Caco-2 (cell line): ENCODE measurements around the gene CTCFL. TPM values are rescaled to one million over a fixed set of nuclear protein-coding genes. Genes with fewer than 3 reads are reported as not detected.

Experiments used
- BruUV-seq: library from RNA; stranded (reverse); fragments of 400-500 nt; replicated peaks from 2 replicates; lab custom pipeline; 2021; lab: Mats Ljungman, UMichigan
- CTCF ChIA-PET: fragments of 300-600 bp; sonication (Branson Sonifier 250); formaldehyde crosslinking; loops from one replicate; lab custom pipeline; 2022; ENCODE audit warnings: antibody characterized with exemption; lab: Charles Lee
- POLR2A ChIA-PET: fragments of 300-600 bp; sonication (Branson Sonifier 250); formaldehyde crosslinking; loops from one replicate; lab custom pipeline; 2022; ENCODE audit warnings: antibody characterized with exemption; lab: Charles Lee
- DNase-seq, 2 experiments: peaks; one replicate each; pipeline versions ENCODE4 v3.0.0 to v3.0.0-alpha.2; 2020 to 2022
- H3K27me3 ChIP-seq: replicated peaks from 2 replicates; pipeline ENCODE4 v1.6.0; 2011; ENCODE audit warnings: low read length; ENCODE audit not compliant: control insufficient read depth, insufficient read depth
- H3K36me3 ChIP-seq: 2 replicates; pipeline ENCODE4 v1.5.1; 2011; ENCODE audit warnings: low read length; ENCODE audit not compliant: control insufficient read depth, insufficient read depth
- H3K4me1 ChIP-seq: fragments of 250-450 bp; sonication (Bioruptor Pico); 2 replicates; pipeline ENCODE4 v1.5.1; 2020; ENCODE audit warnings: mild to moderate bottlenecking
- H3K4me3 ChIP-seq: 2 replicates; pipeline ENCODE4 v1.5.1; 2011; ENCODE audit warnings: low read depth, mild to moderate bottlenecking, control low read depth, low read length
- H3K9me3 ChIP-seq: fragments of 250-450 bp; sonication (Bioruptor Pico); 2 replicates; pipeline ENCODE4 v1.5.1; 2020; ENCODE audit warnings: mild to moderate bottlenecking, moderate library complexity
- H3K27ac Mint-ChIP-seq: one replicate; pipeline ENCODE4 v1.8.0; 2022; ENCODE audit warnings: mixed read lengths; ENCODE audit not compliant: unreplicated experiment
- H3K27me3 Mint-ChIP-seq: one replicate; pipeline ENCODE4 v1.8.0; 2022; ENCODE audit warnings: mixed read lengths; ENCODE audit not compliant: insufficient read depth, unreplicated experiment
- H3K36me3 Mint-ChIP-seq: one replicate; pipeline ENCODE4 v1.8.0; 2022; ENCODE audit warnings: mild to moderate bottlenecking, mixed read lengths; ENCODE audit not compliant: insufficient read depth, unreplicated experiment
- H3K4me1 Mint-ChIP-seq: one replicate; pipeline ENCODE4 v1.8.0; 2022; ENCODE audit warnings: low read depth, mixed read lengths; ENCODE audit not compliant: unreplicated experiment
- H3K4me3 Mint-ChIP-seq: one replicate; pipeline ENCODE4 v1.8.0; 2022; ENCODE audit warnings: mild to moderate bottlenecking, moderate library complexity, mixed read lengths; ENCODE audit not compliant: unreplicated experiment
- H3K9me3 Mint-ChIP-seq: one replicate; pipeline ENCODE4 v1.8.0; 2022; ENCODE audit warnings: mixed read lengths; ENCODE audit not compliant: unreplicated experiment
- CTCF ChIP-seq, 2 experiments: fragments of 200-600 bp in 1 of 2; IDR thresholded peaks; 1 replicate in 1 of 2; 2 replicates in 1 of 2; pipeline versions ENCODE4 v1.5.1 to v1.8.0; 2011 to 2022; ENCODE audit warnings: antibody characterized with exemption in 1 of 2, control low read depth in 1 of 2, inconsistent platforms in 1 of 2, low read depth in 1 of 2, low read length in 1 of 2, mild to moderate bottlenecking in 1 of 2, moderate library complexity in 1 of 2; ENCODE audit not compliant: insufficient read depth in 1 of 2, severe bottlenecking in 1 of 2, unreplicated experiment in 1 of 2
- intact Hi-C: fragments of 100-400 bp; cut with micrococcal nuclease; formaldehyde crosslinking; loops from one replicate; pipeline ENCODE4 v1.10.0; 2022; ENCODE audit not compliant: unreplicated experiment
- total RNA-seq: library from RNA; stranded (reverse); gene quantifications from 2 replicates; pipeline ENCODE4 v1.2.3, GENCODE V29; 2022

Gene CTCFL
- total RNA-seq, 1 experiment from 2014 or later: not detected

DNA sequence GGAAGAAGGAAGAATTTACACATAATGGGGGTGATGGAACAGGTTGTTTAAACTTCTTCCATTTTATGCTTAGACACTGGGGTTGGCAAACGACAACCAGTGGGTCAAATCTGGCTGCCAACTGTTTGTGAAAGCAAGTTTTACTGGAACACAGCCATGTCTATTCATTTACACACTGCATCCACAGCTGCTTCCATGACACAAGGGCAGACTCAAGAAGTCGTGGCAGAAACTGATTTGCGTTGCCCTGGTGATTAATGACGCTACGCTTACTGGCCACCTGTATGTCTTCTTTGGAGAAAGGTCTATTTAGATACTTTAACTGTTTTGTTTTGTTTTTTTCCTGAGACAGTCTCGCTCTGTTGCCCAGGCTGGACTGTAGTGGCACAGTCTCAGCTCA, 19.0 kb downstream of the CTCFL start:
- peaks cover 8% of the 10 kb centered on the region for H3K4me1 Mint-ChIP-seq
- H3K27me3 Mint-ChIP-seq: peaks cover 13% of the 10 kb centered on the region
- CTCF ChIA-PET: interaction anchor here (0.6 to 1.5 kb wide), 2 partner anchors 7 to 117 kb away, joined by 3 to 4 read pairs; no protein-coding TSS in a partner anchor
- no peaks in the 10 kb centered on the region for H3K9me3 Mint-ChIP-seq
- Histone ChIP-seq H3K9me3 (no peaks in the 10 kb centered on the region), H3K27me3 (no peaks in the 10 kb centered on the region; the same call in none of the 2 replicates), H3K36me3 (no peaks in the 10 kb centered on the region), H3K4me1 (no peaks in the 10 kb centered on the region), H3K4me3 (no peak overlapping the region)
- no TSS peak for BruUV-seq
- no peak overlapping the region for H3K4me3 Mint-ChIP-seq
- no peak overlapping the region for H3K27ac Mint-ChIP-seq
- intact Hi-C loops: no loop called here
- POLR2A ChIA-PET: no interaction called here
- TF ChIP-seq CTCF (IDR thresholded peaks at IDR 0.05; ENCODE audit: insufficient read depth in 1 of 2, low read depth in 1 of 2, low read length in 1 of 2, severe bottlenecking in 1 of 2, unreplicated experiment in 1 of 2): no peak
- no peak for DNase-seq
- no peaks in the 10 kb centered on the region for H3K36me3 Mint-ChIP-seq

GRCh38 chr20:57504411-57504810, 20.5 kb downstream of the CTCFL start:
- ChIA-PET CTCF (no interaction called here), POLR2A (interaction anchor here (0.7 kb wide), 1 partner anchor 214 kb away, joined by 6 read pairs; no protein-coding TSS in a partner anchor)
- no peak for DNase-seq
- Histone ChIP-seq H3K36me3 (no peaks in the 10 kb centered on the region), H3K4me3 (no peak overlapping the region), H3K9me3 (no peaks in the 10 kb centered on the region), H3K27me3 (no peaks in the 10 kb centered on the region; the same call in none of the 2 replicates), H3K4me1 (no peaks in the 10 kb centered on the region)
- Mint-ChIP-seq H3K36me3 (no peaks in the 10 kb centered on the region), H3K4me1 (peaks cover 8% of the 10 kb centered on the region), H3K27me3 (peaks cover 7% of the 10 kb centered on the region), H3K4me3 (no peak overlapping the region), H3K9me3 (no peaks in the 10 kb centered on the region), H3K27ac (no peak overlapping the region)
- TF ChIP-seq CTCF (IDR thresholded peaks at IDR 0.05; ENCODE audit: insufficient read depth in 1 of 2, low read depth in 1 of 2, low read length in 1 of 2, severe bottlenecking in 1 of 2, unreplicated experiment in 1 of 2): no peak
- no TSS peak for BruUV-seq
- intact Hi-C loops: no loop called here

DNA sequence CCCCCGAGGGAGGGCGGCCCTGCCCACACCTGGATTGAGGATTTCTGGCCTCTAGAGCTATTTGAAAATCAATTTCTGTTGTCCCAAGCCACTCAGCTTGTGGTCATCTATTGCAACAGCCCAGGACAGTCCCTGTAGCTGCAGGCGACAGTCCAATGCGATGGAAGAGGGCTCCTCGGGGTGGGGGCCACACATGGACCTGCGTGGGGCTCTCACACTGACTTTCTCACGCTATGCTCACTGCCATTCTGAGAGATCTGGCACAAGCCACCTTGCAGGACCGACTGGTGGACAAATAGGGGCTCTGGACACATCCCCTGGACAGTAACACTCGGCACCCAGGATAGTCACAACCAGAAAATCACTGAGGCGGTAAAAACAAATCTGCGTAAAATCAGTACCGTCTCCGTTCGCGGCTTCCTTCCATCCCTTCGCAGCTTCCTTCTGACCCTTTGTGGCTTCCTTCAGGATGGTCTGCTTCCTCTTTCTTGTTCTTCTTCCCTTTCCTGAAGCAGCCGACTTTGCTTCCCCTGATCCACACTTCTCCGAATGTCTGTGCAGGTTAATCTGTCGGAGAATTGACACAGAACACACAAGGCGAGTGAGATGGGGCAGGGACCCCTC, 21.8 kb downstream of the CTCFL start:
- Histone ChIP-seq H3K4me3 (no peak overlapping the region), H3K4me1 (no peaks in the 10 kb centered on the region), H3K9me3 (no peaks in the 10 kb centered on the region), H3K27me3 (no peaks in the 10 kb centered on the region; the same call in 1 of the 2 replicates), H3K36me3 (no peaks in the 10 kb centered on the region)
- TF ChIP-seq CTCF (IDR thresholded peaks at IDR 0.05; ENCODE audit: insufficient read depth in 1 of 2, low read depth in 1 of 2, low read length in 1 of 2, severe bottlenecking in 1 of 2, unreplicated experiment in 1 of 2): no peak
- no peak for DNase-seq
- Mint-ChIP-seq H3K36me3 (no peaks in the 10 kb centered on the region), H3K4me3 (no peak overlapping the region), H3K27me3 (peaks cover 10% of the 10 kb centered on the region), H3K27ac (no peak overlapping the region), H3K9me3 (no peaks in the 10 kb centered on the region), H3K4me1 (peaks cover 8% of the 10 kb centered on the region)
- ChIA-PET POLR2A (no interaction called here), CTCF (no interaction called here)
- intact Hi-C loops: no loop called here
- no TSS peak for BruUV-seq
